WERI-Rb-1 (cell line): Measurements from ENCODE around the gene MRPS15.
"Not testable (repeated sequence)": the region's sequence is repeated elsewhere in the genome, so short reads cannot be mapped to it uniquely, and the experiment has no call there.

Experiments
- DNase-seq: peaks from one replicate; pipeline ENCODE4 v3.0.0-alpha.2; 2020
- H3K27ac ChIP-seq: fragments of 250-450 bp; sonication (Bioruptor Pico); 2 replicates; pipeline ENCODE4 v1.5.1; 2020; ENCODE audit warnings: mild to moderate bottlenecking, moderate library complexity
- H3K27me3 ChIP-seq: fragments of 250-450 bp; sonication (Bioruptor Pico); 2 replicates; pipeline ENCODE4 v1.5.1; 2021; ENCODE audit warnings: mild to moderate bottlenecking, low read depth, moderate library complexity; ENCODE audit not compliant: insufficient read depth, severe bottlenecking
- H3K36me3 ChIP-seq: fragments of 250-450 bp; sonication (Bioruptor Pico); 2 replicates; pipeline ENCODE4 v1.5.1; 2020; ENCODE audit warnings: mild to moderate bottlenecking, moderate library complexity
- H3K4me3 ChIP-seq: 2 replicates; pipeline ENCODE4 v1.5.1; 2011; ENCODE audit warnings: low read depth, mild to moderate bottlenecking, control low read depth, low read length
- H3K9me3 ChIP-seq: fragments of 250-450 bp; sonication (Bioruptor Pico); 2 replicates; pipeline ENCODE4 v1.5.1; 2021; ENCODE audit warnings: mild to moderate bottlenecking, moderate library complexity; ENCODE audit not compliant: severe bottlenecking
- TF ChIP-seq, protein P1 (sequence below): IDR thresholded peaks from 2 replicates; pipeline ENCODE4 v1.5.1; 2011; ENCODE audit warnings: low read depth, mild to moderate bottlenecking, control low read depth, inconsistent platforms, low read length

MRPS15 gene

DNA sequence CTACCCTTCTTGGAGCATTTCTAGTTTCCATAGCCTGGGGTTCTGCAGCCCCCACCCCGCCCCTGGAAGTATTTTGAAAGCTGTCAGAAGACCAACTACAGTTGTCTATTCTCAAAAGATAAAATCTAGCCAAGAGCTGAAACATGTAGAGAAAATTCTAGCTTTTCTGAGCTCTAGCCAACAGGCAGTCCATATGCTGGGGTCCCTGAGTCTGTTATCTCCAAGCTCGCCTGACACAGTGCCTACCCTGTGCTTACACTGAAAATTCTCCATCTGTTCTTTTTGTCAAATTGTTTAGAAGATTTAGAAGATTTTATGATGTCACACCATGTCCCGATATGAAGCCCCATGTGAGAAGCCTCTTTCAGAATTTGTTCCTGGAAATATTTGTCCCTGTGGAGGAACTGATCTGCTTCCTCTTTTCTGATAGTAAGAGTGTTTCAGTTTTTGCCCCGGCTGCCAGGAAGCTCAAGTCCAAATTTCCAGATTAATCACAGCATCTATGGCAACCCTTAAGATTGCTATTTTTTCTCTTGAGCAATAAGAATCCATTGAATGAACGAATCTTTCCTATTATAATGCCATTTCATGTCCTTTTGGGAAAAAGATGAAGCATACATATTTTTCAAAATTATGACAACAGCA lies 42.2 kb upstream of the MRPS15 start:
- Histone ChIP-seq H3K36me3 (no peaks in the 10 kb centered on the region), H3K27me3 (no peaks in the 10 kb centered on the region), H3K4me3 (no peak overlapping the region), H3K9me3 (no peaks in the 10 kb centered on the region), H3K27ac (no peak overlapping the region)
- DNase-seq = no peak
- TF ChIP-seq, protein P1, sequence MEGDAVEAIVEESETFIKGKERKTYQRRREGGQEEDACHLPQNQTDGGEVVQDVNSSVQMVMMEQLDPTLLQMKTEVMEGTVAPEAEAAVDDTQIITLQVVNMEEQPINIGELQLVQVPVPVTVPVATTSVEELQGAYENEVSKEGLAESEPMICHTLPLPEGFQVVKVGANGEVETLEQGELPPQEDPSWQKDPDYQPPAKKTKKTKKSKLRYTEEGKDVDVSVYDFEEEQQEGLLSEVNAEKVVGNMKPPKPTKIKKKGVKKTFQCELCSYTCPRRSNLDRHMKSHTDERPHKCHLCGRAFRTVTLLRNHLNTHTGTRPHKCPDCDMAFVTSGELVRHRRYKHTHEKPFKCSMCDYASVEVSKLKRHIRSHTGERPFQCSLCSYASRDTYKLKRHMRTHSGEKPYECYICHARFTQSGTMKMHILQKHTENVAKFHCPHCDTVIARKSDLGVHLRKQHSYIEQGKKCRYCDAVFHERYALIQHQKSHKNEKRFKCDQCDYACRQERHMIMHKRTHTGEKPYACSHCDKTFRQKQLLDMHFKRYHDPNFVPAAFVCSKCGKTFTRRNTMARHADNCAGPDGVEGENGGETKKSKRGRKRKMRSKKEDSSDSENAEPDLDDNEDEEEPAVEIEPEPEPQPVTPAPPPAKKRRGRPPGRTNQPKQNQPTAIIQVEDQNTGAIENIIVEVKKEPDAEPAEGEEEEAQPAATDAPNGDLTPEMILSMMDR = no peak

DNA sequence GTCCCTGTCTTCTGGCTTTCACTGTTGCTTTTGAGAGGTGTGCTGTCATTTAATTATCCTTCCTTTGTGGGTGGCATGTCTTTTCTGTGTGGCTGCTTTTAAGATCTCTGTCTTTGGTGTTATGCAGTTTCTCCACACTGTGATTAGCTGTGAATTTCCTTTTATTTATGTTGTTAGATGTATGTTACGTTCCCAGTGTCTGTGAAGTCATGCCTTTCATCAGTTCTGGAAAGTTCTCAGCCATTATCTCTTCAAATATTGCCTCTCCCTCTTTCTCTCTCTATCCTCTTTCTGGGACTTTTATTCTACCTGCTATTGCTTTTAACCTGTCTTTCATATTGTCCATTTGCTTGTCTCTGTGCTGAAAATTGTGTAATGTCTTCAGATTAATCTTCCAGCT lies 39.5 kb upstream of the MRPS15 start:
- TF ChIP-seq, protein P1 = no peak
- Histone ChIP-seq H3K9me3 (no peaks in the 10 kb centered on the region), H3K4me3 (no peak overlapping the region), H3K36me3 (no peaks in the 10 kb centered on the region), H3K27me3 (no peaks in the 10 kb centered on the region), H3K27ac (no peak overlapping the region)
- no peak for DNase-seq

DNA sequence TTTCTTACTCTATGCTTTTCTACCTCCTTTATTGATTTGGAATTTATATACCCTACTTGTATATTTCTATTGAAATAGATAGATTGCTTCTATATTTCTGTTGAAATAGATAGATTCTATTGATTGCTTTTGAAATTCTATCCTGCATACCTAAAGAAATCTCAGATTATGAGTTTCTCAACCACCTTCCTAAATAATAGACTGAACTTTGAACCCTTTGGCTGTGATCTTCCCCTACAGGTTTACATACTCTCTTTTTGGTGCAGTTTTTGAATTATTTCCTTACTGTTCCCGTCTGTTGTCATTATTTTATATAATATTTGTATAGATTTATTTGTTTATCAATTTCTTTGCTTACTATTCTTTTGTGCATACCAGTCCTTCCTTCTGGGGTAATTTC lies 39.0 kb upstream of the MRPS15 start:
- Histone ChIP-seq H3K36me3 (no peaks in the 10 kb centered on the region), H3K27me3 (no peaks in the 10 kb centered on the region), H3K27ac (no peak overlapping the region), H3K4me3 (no peak overlapping the region), H3K9me3 (no peaks in the 10 kb centered on the region)
- DNase-seq = no peak
- TF ChIP-seq, protein P1 = no peak

DNA sequence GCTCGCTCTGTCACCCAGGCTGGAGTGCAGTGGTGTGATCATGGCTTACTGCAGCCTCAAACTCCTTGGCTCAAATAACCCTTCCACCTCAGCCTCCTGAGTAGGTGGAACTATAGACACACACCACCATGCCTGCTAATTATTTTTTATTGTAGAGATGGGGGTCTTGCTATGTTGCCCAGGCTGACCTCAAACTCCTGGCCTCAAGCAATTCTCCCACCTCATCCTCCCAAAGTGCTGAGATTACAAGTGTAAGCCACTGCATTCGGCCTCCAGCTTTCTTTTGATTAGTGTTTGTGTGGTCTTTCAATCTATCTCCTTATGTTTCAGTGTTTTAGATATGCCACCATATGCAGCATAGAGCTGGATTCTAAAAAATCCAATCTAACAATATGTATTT lies 38.4 kb upstream of the MRPS15 start:
- no peaks in the 10 kb centered on the region for H3K36me3 ChIP-seq
- H3K4me3 ChIP-seq = no peak overlapping the region
- H3K27me3 ChIP-seq = no peaks in the 10 kb centered on the region
- H3K27ac ChIP-seq = no peak overlapping the region
- TF ChIP-seq, protein P1 = no peak
- no peaks in the 10 kb centered on the region for H3K9me3 ChIP-seq
- no peak for DNase-seq

DNA sequence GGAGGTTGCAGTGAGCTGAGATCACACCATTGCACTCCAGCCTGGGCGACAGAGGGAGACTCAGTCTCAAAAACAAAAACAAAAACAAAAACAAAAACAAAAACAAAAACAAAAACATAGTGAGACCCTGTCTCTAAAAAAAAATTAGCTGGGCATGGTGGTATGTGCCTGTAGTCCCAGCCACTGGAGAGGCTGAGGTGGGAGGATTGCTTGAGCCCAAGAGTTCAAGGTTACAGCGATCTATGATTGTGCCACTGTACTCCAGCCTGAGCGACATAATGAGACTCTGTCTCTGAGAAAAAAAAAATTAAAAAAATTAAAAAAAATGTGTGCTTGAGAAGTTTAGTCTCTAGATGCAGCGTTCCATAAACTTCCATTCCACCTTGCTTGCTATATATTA lies 37.7 kb upstream of the MRPS15 start:
- H3K9me3 ChIP-seq, DNase-seq, H3K36me3 ChIP-seq: not testable (repeated sequence)

DNA sequence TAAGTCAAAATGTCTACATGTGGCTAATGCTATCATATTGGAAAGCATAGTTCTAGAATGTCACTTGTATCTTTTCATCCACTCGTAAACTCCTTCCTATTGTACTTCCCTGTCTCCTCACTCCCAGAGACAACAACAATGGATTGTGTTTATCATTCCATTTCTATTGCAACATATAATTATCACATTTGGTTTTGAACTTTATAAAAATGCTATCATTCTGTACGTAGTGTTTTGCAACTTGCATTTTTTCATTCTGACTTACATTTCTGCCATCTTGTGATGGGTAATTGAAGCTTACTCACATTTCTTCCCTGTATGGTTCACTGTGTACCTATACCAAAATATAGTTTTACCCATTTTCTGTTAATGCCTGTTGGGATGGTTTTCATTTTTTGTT lies 33.0 kb upstream of the MRPS15 start:
- H3K36me3 ChIP-seq = no peaks in the 10 kb centered on the region
- H3K9me3 ChIP-seq = no peaks in the 10 kb centered on the region
- TF ChIP-seq, protein P1 = no peak
- no peak for DNase-seq
- no peak overlapping the region for H3K27ac ChIP-seq
- H3K27me3 ChIP-seq = no peaks in the 10 kb centered on the region
- no peak overlapping the region for H3K4me3 ChIP-seq

More for the DNA sequence above, 37.7 kb upstream of the MRPS15 start:
- H3K4me3 ChIP-seq, H3K27ac ChIP-seq, H3K27me3 ChIP-seq: not testable (repeated sequence)
